ENCODE results near the gene EDEM3.

DNA sequence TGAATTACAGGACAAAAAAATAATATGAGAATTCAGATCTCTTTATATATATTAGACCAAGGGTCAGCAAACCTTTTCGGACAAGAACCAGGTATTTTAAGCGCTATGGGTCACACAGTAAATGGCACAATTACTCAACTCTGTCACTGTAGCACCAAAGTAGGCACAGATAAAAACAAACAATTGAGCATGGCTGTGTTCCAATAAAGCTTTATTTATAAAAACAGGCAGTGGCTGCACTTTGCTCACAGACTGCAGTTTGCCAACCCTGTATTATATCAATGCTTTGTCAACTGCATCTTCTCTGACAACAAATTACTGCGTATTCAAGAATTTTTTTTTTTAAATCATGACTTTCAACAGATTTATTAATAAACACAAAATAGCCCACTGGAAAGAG lies 29.8 kb downstream of the EDEM3 start:
- TF ChIP-seq, protein P1, sequence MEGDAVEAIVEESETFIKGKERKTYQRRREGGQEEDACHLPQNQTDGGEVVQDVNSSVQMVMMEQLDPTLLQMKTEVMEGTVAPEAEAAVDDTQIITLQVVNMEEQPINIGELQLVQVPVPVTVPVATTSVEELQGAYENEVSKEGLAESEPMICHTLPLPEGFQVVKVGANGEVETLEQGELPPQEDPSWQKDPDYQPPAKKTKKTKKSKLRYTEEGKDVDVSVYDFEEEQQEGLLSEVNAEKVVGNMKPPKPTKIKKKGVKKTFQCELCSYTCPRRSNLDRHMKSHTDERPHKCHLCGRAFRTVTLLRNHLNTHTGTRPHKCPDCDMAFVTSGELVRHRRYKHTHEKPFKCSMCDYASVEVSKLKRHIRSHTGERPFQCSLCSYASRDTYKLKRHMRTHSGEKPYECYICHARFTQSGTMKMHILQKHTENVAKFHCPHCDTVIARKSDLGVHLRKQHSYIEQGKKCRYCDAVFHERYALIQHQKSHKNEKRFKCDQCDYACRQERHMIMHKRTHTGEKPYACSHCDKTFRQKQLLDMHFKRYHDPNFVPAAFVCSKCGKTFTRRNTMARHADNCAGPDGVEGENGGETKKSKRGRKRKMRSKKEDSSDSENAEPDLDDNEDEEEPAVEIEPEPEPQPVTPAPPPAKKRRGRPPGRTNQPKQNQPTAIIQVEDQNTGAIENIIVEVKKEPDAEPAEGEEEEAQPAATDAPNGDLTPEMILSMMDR (conservative IDR thresholded peaks at IDR 0.05; ENCODE audit: low read length), result no peak
- no peak for TF ChIP-seq EZH2phosphoT487 (IDR thresholded peaks at IDR 0.05; ENCODE audit: borderline replicate concordance)

All from Loucy (cell line).